ENCODE measurements around the gene CERKL. TPM values are rescaled to one million over a fixed set of nuclear protein-coding genes. Genes with fewer than 3 reads are reported as not detected.

Gene CERKL
- total RNA-seq, 4 donors from 2014 or later: not detected

DNA sequence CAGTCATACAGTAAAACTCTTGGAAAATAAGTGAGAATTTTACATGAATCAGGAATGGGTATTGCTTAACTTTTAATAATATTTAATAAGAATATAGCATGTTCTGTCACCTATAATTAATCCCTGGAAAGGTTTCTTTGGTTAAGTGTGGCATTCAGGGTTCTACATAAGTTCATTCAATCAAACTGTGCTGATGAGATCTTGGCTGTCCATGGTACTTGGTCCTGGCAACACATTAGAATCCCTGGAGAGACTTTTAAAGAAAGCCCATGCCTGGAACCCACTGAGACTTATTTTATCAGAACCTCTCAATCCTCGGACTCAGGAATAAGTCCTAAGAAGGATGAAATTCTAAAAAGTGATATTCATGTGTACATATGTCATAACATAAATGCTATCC, 60.3 kb downstream of the CERKL start:
- DNase-seq (ENCODE audit: low spot score in 2 of 2): no peak
- TF ChIP-seq, protein P1, sequence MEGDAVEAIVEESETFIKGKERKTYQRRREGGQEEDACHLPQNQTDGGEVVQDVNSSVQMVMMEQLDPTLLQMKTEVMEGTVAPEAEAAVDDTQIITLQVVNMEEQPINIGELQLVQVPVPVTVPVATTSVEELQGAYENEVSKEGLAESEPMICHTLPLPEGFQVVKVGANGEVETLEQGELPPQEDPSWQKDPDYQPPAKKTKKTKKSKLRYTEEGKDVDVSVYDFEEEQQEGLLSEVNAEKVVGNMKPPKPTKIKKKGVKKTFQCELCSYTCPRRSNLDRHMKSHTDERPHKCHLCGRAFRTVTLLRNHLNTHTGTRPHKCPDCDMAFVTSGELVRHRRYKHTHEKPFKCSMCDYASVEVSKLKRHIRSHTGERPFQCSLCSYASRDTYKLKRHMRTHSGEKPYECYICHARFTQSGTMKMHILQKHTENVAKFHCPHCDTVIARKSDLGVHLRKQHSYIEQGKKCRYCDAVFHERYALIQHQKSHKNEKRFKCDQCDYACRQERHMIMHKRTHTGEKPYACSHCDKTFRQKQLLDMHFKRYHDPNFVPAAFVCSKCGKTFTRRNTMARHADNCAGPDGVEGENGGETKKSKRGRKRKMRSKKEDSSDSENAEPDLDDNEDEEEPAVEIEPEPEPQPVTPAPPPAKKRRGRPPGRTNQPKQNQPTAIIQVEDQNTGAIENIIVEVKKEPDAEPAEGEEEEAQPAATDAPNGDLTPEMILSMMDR (IDR thresholded peaks at IDR 0.05): no peak
- no peak for TF ChIP-seq POLR2A (IDR thresholded peaks at IDR 0.05)
- H3K4me3 ChIP-seq (ENCODE audit: low read depth, poor library complexity, severe bottlenecking): no peak overlapping the region
- 74 to 79% methylated on average over 1 of the region's 1 CpG for WGBS, 2 donors
- intact Hi-C loops (cut with DNase I; ENCODE audit: low total_unique reads): no loop called here

DNA sequence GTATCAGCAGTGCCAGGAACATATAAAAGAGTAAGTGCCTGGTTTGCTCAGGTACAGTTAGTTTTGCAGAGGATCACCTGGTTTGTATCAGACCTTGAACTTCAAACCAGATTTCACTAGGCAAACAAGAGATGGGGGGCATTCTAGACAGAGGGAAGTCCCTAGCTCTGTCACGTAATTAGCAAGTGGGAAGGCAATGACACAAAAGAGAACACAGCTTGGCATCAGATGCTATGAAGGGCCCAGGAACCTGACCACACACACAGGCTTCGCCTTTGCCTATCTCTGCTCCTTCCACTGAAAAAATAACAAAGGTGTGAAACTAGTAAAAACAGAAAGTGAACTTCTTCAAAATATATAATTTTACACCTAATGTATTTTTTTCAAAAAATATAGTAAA, 62.6 kb downstream of the CERKL start:
- no peak for TF ChIP-seq POLR2A (IDR thresholded peaks at IDR 0.05)
- TF ChIP-seq, protein P1 (IDR thresholded peaks at IDR 0.05): no peak
- no peak for DNase-seq (ENCODE audit: low spot score in 2 of 2)
- WGBS, 2 donors: 78 to 86% methylated on average over 2 of the region's 2 CpGs
- intact Hi-C loops (cut with DNase I; ENCODE audit: low total_unique reads): no loop called here
- no peak overlapping the region for H3K4me3 ChIP-seq (ENCODE audit: low read depth, poor library complexity, severe bottlenecking)

DNA sequence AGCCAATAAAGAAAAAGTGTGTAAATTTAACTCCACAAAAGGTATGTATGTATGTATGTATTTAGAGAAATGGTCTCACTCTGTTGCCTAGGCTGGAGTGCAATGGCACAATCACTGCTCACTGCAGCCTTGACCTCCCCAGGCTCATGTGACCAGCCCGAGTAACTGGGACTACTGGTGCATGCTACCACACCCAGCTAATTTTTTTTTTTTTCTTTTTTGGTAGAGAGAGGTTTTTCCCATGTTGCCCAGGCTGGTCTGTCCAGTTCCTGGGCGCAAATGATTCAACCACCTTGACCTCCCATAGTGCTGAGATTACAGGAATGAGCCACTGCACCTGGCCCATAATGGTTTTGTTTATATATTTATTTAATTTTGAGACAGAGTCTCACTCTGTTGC, 67.1 kb downstream of the CERKL start:
- intact Hi-C loops (cut with DNase I; ENCODE audit: low total_unique reads): no loop called here
- TF ChIP-seq POLR2A (IDR thresholded peaks at IDR 0.05): no peak
- TF ChIP-seq, protein P1 (IDR thresholded peaks at IDR 0.05): no peak
- DNase-seq (ENCODE audit: low spot score in 2 of 2): no peak
- H3K4me3 ChIP-seq (ENCODE audit: low read depth, poor library complexity, severe bottlenecking): no peak overlapping the region
- 68 to 79% methylated on average over 2 of the region's 2 CpGs for WGBS, 2 donors

DNA sequence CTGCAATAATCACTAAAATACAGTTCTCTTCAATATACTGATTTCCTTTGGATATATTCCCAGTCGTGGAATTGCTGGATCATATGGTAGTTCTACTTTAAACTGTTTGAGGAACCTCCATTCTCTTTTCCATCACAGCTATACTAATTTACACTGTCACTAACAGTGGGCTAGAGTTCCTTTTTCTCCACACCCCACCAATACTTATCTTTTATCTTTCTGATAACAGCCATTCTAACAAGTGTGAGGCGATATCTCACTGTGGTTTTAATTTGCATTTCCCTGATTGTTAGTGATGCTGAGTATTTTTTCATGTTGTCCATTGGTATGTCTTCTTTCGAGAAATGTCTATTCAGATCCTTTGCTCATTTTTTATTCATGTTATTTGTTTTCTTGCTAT, 68.4 kb downstream of the CERKL start:
- WGBS, 2 donors: 86 to 87% methylated on average over 3 of the region's 3 CpGs
- no peak overlapping the region for H3K4me3 ChIP-seq (ENCODE audit: low read depth, poor library complexity, severe bottlenecking)
- no peak for DNase-seq (ENCODE audit: low spot score in 2 of 2)
- intact Hi-C loops (cut with DNase I; ENCODE audit: low total_unique reads): no loop called here
- TF ChIP-seq POLR2A (IDR thresholded peaks at IDR 0.05): no peak

DNA sequence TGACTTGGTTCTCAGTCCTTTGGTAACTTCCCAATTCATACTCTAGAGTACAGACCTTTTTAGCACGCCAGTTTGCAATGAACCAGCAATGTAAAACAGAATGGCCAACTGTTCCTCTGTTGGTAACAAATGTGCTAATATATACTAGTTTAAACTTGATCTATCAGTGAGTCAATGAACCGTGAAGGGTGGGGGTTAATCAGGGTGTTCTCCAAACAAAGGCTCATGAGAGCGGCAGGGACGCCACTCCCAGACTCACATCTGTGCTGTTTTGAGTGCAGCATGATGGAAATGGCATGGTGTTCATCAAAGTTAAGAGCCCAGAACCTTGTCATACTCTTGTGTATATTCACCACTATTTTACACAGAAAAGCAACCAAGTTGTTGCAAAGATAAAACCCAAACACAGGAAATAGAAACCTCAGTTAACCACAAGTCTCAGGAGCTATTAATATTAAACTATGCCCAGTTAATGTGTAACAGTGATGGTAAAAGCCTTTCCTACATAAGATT, 70.3 kb downstream of the CERKL start:
- DNase-seq (ENCODE audit: low spot score in 2 of 2): no peak
- 20 to 27% methylated on average over 4 of the region's 4 CpGs for WGBS, 2 donors
- no peak overlapping the region for H3K4me3 ChIP-seq (ENCODE audit: low read depth, poor library complexity, severe bottlenecking)
- intact Hi-C loops (cut with DNase I; ENCODE audit: low total_unique reads): no loop called here
- no peak for TF ChIP-seq POLR2A (IDR thresholded peaks at IDR 0.05)
- TF ChIP-seq, protein P1 (IDR thresholded peaks at IDR 0.05): no peak

DNA sequence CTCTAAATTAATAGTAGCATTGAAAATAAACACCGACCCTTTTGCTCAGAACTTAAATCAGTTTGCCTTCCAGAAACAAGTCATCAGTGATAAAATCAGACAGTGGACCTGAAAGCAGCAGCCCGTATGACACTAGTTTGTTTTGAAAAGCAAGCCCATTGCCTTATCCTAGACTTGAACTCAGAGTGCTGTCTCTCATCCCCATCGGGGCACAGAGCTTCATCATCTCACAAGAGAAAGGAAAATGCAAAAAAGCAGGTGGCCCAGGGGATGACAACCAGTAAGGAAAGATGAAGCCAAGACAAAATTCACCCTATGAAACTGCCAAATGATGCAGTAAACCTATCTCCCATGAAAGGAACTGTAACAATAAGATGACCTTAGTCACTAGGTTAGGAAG, 71.2 kb downstream of the CERKL start:
- 54 to 61% methylated on average over 3 of the region's 3 CpGs for WGBS, 2 donors

More for the DNA sequence above, 71.2 kb downstream of the CERKL start:
- DNase-seq (ENCODE audit: low spot score in 2 of 2): no peak
- no peak for TF ChIP-seq POLR2A (IDR thresholded peaks at IDR 0.05)
- TF ChIP-seq, protein P1 (IDR thresholded peaks at IDR 0.05): no peak
- H3K4me3 ChIP-seq (ENCODE audit: low read depth, poor library complexity, severe bottlenecking): no peak overlapping the region
- intact Hi-C loops (cut with DNase I; ENCODE audit: low total_unique reads): no loop called here
